ENCODE results near the gene PLAAT3.

The PLAAT3 gene

DNA sequence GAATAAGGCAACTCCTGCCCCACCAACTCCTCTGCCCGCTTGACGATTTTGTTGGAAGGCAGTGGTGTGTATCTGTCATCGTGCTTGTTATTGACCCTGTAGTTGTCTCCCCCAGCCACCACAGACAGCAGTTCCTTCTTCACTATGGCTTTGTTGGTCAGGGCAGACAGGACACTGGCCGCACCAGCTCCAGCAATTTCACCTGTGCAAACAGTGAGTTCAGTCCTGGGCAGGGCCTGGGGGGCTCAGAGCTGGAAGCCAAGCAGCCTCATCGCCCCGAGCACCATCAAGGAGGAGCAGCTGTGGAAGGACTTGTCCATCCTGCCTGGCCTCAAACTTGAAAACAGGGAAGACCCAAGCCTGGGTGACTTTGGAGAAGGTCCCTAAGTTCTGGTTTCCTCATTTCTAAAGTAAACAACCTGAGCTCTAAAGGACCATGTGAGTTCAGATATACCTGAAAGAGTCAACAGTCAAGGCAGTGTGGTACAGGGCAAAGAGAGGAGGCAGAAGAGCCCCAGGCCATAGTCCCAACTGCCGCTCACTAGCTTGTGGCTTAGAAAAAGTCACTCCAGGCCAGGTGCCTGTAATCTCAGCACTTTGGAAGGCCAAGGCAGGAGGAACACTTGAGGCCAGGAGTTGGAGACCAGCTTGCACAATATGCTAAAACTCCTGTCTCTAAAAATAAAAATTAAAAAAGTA is 55.6 kb downstream of the PLAAT3 start:
- H4K20me1 ChIP-seq (ENCODE audit: insufficient read depth, low read length) = no peaks in the 10 kb centered on the region
- no peaks in the 10 kb centered on the region for H3K79me2 ChIP-seq (ENCODE audit: insufficient read depth, low read length)
- no peak overlapping the region for H3K27ac ChIP-seq (ENCODE audit: low read length)
- no peaks in the 10 kb centered on the region for H3K27me3 ChIP-seq (ENCODE audit: insufficient read depth, low read length, poor library complexity)
- H3K4me2 ChIP-seq (ENCODE audit: insufficient read depth, low read length) = no peak overlapping the region
- ATAC-seq (ENCODE audit: insufficient read depth, low read depth) (no peak), DNase-seq (no peak)
- no peaks in the 10 kb centered on the region for H3K36me3 ChIP-seq (ENCODE audit: insufficient read depth, low read length)
- no peaks in the 10 kb centered on the region for H3K9me3 ChIP-seq (ENCODE audit: insufficient read depth, low read length, severe bottlenecking)
- no peak for TF ChIP-seq EZH2 (IDR thresholded peaks at IDR 0.05; ENCODE audit: borderline replicate concordance, low read depth, low read length, severe bottlenecking)
- TF ChIP-seq, protein P1, sequence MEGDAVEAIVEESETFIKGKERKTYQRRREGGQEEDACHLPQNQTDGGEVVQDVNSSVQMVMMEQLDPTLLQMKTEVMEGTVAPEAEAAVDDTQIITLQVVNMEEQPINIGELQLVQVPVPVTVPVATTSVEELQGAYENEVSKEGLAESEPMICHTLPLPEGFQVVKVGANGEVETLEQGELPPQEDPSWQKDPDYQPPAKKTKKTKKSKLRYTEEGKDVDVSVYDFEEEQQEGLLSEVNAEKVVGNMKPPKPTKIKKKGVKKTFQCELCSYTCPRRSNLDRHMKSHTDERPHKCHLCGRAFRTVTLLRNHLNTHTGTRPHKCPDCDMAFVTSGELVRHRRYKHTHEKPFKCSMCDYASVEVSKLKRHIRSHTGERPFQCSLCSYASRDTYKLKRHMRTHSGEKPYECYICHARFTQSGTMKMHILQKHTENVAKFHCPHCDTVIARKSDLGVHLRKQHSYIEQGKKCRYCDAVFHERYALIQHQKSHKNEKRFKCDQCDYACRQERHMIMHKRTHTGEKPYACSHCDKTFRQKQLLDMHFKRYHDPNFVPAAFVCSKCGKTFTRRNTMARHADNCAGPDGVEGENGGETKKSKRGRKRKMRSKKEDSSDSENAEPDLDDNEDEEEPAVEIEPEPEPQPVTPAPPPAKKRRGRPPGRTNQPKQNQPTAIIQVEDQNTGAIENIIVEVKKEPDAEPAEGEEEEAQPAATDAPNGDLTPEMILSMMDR (IDR thresholded peaks at IDR 0.05; ENCODE audit: borderline replicate concordance, extremely low read depth, low read length, poor library complexity, severe bottlenecking) = no peak
- H3K4me1 ChIP-seq (ENCODE audit: insufficient read depth, low read length) = peaks cover 35% of the 10 kb centered on the region
- H3K9ac ChIP-seq (ENCODE audit: low read depth, low read length) = no peak overlapping the region
- no peak overlapping the region for H2AFZ ChIP-seq (ENCODE audit: low read depth, low read length)
- H3K4me3 ChIP-seq (ENCODE audit: low read depth in 1 of 2, low read length in 2 of 2) = no peak overlapping the region

- H3K36me3 ChIP-seq (ENCODE audit: insufficient read depth, low read length) = no peaks in the 10 kb centered on the region
- H3K27me3 ChIP-seq (ENCODE audit: insufficient read depth, low read length, poor library complexity) = no peaks in the 10 kb centered on the region
- no peaks in the 10 kb centered on the region for H4K20me1 ChIP-seq (ENCODE audit: insufficient read depth, low read length)
- no peak overlapping the region for H3K9ac ChIP-seq (ENCODE audit: low read depth, low read length)
- no peaks in the 10 kb centered on the region for H3K79me2 ChIP-seq (ENCODE audit: insufficient read depth, low read length)
- no peak overlapping the region for H2AFZ ChIP-seq (ENCODE audit: low read depth, low read length)
- H3K4me1 ChIP-seq (ENCODE audit: insufficient read depth, low read length) = peaks cover 45% of the 10 kb centered on the region
- no peak overlapping the region for H3K4me2 ChIP-seq (ENCODE audit: insufficient read depth, low read length)
- TF ChIP-seq, protein P1 (IDR thresholded peaks at IDR 0.05; ENCODE audit: borderline replicate concordance, extremely low read depth, low read length, poor library complexity, severe bottlenecking) = no peak
- no peak for TF ChIP-seq EZH2 (IDR thresholded peaks at IDR 0.05; ENCODE audit: borderline replicate concordance, low read depth, low read length, severe bottlenecking)
- no peaks in the 10 kb centered on the region for H3K9me3 ChIP-seq (ENCODE audit: insufficient read depth, low read length, severe bottlenecking)
- DNase-seq (no peak), ATAC-seq (ENCODE audit: insufficient read depth, low read depth) (no peak)
- no peak overlapping the region for H3K27ac ChIP-seq (ENCODE audit: low read length)
- H3K4me3 ChIP-seq (ENCODE audit: low read depth in 1 of 2, low read length in 2 of 2) = no peak overlapping the region
Measured at GRCh38 chr11:63557570-63557969, 56.7 kb downstream of the PLAAT3 start.

- Histone ChIP-seq H3K36me3 (ENCODE audit: insufficient read depth, low read length) (no peaks in the 10 kb centered on the region), H3K27me3 (ENCODE audit: insufficient read depth, low read length, poor library complexity) (no peaks in the 10 kb centered on the region), H3K79me2 (ENCODE audit: insufficient read depth, low read length) (no peaks in the 10 kb centered on the region), H3K27ac (ENCODE audit: low read length) (no peak overlapping the region), H3K9me3 (ENCODE audit: insufficient read depth, low read length, severe bottlenecking) (no peaks in the 10 kb centered on the region), H3K4me3 (ENCODE audit: low read depth in 1 of 2, low read length in 2 of 2) (no peak overlapping the region), H2AFZ (ENCODE audit: low read depth, low read length) (no peak overlapping the region), H3K4me2 (ENCODE audit: insufficient read depth, low read length) (no peak overlapping the region), H3K9ac (ENCODE audit: low read depth, low read length) (no peak overlapping the region), H3K4me1 (ENCODE audit: insufficient read depth, low read length) (peaks cover 52% of the 10 kb centered on the region), H4K20me1 (ENCODE audit: insufficient read depth, low read length) (no peaks in the 10 kb centered on the region)
- DNase-seq = no peak
- no peak for TF ChIP-seq EZH2 (IDR thresholded peaks at IDR 0.05; ENCODE audit: borderline replicate concordance, low read depth, low read length, severe bottlenecking)
- TF ChIP-seq, protein P1 (IDR thresholded peaks at IDR 0.05; ENCODE audit: borderline replicate concordance, extremely low read depth, low read length, poor library complexity, severe bottlenecking) = no peak
- no peak for ATAC-seq (ENCODE audit: insufficient read depth, low read depth)
Measured at GRCh38 chr11:63556404-63557013, 57.7 kb downstream of the PLAAT3 start.
